ENCODE measurements around the gene FASN.

The FASN gene

DNA sequence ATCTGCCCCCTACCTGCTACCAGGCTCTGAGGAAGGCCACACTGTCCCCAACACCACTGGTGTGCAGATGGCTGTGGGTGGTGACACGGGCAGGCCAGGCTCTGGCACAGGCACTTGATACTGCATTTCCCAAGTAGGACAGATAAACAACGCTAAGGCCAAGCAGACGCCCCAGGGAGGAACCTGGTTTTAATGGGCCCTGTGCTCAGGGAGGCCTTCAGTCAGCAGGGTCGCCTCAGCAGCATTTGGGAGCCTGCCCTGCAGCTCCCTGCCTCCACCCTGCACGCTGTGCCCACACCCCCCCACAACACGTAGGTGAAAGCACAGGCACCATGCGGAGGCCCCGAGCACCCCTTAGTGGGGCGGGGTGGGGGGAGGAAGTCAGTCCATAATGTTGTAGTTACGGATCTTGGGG is 3.3 kb upstream of the FASN start:
- no peak for DNase-seq

DNA sequence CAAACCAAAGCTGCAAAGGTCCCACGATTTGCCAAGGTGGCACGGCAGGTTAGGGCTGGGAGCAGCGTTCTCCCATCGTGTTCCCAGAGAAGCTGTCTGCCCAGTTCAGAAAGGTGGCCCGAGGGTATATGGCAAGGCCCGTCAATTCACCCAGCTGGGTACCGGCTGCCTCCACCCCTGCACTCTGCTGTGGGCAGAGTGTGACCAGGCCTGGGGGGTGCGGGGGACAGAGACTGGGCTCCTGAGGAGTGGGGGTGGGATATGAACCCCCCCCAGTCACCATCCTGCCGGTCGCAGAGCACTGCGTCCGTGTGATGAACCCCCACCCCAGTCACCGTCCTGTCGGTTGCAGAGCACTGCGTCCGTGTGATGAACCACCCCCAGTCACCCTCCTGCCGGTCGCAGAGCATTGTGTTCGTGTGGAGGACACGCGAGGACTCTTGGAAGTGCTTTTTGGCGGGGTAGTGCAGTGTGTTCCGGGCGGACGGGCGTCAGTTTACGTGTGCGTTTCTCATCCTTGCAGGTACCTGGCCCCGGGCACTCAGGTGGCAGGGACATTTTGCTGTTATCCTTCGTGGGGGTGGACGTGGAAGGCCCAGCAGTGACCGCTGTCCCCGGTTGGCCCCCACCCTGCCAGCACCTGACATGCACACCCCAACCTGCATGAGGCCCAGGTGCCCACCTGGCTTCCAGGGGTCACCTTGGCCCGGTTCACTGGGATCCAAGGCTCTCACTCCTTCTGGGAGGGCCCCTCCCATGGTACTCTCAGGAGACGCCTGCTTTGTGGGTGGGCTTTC is 2.7 kb upstream of the FASN start:
- DNase-seq: no peak

DNA sequence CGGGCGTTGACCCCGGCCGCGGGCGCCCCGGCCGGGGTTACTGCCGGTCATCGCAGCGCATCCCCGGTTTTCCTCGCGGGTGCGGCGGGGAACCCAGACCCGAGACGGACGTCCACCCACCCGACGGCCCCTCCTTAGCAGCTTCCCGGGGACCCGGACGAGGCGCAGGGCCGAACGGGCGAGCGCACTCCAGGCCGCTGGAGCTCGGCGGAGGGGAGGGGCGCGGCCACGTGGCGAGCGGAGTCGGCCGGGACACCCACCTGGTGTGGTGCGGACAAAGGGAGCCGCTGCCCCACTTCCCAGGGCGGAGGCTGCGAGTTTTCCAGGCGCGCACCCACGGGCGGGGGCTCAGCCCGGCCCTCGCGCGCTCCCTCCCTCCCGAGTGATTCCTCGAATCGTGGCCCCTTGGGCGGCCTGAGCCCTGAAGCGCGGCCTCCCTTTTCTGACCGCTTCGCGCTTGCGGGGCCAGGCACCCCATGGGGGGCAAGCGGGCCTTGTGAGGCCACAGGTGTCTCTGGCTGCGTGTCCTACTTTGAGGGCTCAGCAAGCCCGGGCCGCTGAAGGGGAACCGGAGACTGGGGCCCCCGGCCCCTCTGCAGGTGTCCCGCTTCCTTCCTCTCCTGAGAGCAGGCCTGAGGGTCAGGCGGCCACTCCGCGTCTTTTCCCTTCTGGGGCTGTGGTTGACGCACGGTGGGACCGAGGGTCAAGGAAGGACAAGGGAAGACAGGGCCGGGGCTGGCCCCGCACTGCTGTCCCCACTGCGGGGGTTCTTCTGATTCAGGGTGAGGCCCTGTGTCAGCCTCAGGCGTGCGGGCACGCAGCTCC is 1.1 kb upstream of the FASN start:
- DNase-seq: no peak

DNA sequence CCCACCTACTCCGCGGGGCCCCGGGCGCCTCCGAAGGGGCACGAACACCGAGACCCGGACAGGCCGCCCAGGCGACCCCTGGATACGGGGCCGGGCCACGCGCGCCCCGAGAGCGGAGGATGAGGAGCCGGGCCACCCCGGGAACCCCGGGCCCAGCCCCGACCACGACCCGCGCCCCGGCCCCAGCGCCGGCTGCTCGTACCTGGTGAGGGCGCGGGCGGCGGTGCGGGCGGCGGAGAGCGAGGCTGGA is 192 bp downstream of the FASN start:
- DNase-seq: peak in 1 of 4 experiments; percentile 65

DNA sequence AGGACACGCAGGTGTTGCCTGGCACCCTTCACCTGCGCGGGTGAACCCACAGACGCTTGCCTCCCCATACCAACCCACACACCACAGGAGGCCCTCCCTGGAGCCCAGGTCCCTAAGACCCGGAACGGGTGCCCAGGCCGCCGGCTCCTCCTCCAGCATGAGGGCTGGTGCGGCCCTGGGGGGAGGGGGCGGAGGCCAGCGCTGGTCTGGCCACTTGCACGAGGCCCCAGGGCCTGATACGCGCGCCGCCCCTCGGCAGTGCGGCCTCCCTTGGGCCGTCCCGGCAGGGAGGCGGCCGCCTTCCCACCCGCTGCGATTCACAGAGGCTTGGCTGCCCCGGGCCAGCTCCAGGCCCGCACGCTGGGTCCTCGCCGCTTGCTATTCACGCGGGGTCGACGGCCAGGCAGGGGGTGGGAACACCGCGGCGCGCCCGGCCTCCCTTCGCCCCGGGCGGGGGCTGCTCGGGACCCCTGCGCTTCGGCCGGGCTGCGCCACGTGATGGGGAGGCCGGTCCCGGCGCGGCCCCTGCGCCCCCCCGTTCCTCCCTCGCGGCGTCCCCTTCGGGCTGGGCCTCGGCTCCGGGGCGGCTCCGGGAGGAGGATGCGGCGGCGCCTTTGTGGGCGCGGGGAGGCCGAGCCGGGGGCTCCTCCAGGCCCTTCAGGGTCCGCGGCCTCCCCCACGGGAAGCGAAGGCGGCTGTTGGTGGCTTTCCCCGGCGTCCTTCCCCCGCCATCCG is 685 bp downstream of the FASN start:
- DNase-seq: no peak

DNA sequence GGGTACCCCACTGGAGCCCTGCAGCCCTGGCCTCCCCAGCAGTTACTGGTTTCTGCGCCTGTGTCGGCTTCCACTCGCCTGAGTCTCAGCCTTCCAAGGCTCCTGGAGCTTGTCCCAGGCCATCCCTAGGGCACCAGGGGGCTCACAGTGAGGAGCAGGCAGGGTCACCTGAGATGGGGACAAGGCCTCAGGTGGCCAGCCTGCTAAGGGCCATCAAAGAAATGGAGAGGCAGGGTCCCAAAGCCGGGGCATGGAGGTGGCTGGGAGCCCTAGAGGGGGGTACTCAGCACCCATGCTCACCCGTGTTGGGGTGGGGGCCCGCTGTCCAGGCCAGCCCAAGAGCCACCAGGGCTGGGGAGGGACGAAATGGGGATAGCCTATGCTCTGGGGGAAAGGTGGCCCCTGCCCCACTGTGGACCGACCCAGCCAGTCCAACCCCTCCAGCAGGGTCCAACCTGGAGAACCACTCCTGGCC is 1.3 kb downstream of the FASN start:
- no peak for DNase-seq

DNA sequence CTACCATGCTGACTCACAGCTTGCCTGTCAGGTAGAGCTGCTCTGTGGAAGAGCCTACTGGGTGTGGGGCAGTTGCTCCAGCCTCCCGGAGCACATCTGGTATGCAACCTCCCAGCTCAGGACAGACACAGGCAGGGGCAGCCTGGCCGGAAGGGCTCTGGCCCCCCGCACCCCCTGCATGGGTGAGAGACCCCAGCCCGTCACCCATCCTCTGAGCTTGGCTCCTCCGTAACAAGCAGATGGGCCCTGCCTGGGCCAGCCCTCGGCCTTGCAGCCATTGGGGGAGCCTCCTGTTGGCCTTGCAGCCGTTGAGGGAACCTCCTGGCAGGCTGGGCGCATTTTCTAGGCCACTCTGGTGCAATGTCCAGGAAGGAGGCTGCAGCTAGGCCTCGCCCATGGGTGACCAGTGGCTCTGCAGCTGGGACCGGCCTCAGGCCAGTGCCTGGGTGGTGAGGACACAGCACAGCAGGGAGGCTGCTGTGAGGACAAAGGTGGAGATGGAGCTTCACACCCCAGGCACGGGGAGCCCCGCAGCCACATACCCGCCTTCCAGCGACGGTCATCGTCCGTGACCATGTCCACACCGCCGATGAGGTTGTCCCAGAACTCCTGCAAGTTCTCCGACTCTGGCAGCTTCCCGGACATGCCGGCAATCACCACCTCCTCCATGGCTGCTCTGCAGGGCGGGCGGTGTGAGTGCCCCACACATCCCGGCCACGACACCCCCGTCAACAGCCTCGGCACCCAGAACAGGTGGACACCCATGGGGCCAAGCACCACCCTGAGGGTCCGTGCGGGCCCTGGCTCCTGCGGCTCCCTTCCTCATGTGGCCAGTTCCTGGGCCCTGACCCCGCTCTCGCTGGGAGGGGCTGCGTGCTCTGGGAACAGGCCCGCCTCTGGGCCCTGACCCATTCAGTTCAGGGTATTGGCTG is 2.0 kb downstream of the FASN start:
- DNase-seq: no peak

DNA sequence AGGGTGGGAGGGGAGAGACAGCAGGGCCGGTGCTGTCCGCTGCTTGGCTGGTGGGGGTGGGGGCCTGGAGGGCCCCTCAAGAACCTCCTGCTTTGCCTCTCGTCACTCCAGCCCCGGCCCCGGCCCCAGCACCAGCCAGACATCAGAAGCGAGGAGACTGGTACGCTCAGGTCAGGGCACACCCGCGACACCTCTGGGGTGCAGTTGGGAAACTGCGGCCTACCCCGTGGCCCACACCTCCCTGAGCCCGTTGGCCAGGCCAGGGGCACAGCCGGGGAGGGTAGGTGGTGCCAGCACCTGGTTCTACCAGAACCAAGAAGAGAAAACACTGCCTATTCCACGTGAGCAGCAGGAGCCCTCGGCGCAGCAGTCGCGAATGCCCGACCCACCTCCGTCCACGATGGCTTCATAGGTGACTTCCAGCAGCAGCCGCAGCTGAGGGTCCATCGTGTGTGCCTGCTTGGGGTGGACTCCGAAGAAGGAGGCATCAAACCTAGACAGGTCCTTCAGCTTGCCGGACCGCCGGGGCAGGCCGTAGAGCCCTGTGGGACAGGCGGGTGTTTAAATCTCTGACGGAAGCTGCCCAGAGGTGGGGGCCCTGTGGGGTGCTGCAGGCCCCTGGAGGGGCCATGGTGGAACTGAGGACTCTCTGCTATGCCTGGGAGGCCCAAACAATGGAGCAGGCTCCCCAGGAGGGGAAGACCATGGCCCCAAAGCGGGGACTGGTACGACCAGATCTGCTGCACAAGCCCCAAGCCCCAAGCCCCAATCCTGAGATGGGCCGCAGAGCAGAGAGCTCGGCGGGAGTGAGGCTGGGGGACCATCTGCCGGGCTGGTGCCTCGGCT is 2.9 kb downstream of the FASN start:
- no peak for DNase-seq

DNA sequence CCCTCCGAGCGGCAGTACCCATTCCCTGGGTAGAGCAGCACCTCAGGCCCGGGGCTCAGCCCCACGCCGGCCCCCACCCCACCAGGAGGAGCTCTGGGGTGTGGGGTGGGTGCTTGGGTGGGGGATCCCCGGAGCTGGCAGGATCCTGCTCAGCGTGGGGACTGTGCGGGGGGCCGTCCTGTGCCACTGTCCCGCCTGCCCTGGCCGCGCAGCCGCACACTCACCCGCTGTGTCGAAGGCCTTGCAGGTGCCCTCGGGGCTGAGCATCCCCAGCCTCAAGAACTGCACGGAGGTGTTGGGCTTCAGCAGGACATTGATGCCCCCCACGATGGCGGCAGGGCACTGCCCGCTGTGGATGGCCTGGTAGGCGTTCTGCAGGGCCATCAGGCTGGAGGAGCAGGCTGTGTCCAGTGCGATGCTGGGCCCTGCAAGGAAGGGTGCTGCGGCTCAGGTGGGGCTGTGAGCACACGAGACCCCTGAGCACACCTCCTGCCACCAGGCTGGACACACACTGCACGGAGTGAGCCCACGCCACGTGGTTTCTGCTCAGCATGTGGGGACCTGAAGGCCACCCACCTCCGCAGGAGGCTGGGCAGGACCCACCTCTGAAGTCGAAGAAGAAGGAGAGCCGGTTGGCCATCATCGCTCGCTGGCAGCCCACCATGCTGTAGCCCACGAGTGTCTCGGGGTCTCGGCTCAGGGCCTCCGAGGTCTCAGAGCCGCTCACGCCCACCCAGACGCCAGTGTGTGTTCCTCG is 4.9 kb downstream of the FASN start:
- DNase-seq: no peak

DNA sequence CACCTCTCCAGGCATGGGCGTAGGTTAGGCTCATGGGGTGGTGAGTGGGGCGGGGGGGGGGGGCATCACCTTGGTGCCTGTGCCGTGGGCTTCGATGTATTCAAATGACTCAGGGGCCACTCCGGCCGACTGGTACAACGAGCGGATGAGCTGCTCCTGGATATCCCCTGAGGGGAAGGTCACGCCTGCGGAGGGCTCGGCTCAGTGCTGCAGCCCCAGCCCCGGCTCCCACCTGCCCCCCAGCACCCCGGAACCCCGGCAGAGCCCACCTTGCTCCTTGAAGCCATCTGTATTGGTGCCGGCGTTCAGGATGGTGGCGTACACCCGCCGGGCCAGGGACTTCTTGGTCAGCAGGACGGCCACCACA is 5.4 kb downstream of the FASN start:
- no peak for DNase-seq

DNA sequence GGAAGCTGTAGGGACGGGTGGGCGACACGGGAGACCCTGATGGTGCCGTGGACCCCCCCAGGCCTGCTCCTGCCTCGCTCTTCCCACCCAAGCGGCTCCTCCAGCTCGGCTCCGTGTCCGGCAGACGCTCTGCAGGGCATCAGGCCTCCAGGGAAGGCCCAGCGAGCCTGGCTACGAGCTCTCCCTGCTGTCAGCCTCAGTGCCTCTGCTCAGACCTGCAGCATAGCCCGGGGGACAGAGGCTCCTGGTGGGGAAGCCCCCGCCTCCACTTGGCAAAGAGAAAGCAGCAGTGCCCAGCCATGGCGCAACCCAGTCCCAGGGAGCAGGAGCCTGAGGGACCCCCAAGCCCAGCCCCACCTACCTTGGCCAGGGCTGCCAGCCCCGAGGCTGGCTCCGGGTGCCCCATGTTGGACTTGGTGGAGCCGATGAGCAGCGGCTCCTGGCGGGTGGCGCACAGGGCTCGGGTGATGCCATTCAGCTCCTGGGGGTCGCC is 5.9 kb downstream of the FASN start:
- no peak for DNase-seq

DNA sequence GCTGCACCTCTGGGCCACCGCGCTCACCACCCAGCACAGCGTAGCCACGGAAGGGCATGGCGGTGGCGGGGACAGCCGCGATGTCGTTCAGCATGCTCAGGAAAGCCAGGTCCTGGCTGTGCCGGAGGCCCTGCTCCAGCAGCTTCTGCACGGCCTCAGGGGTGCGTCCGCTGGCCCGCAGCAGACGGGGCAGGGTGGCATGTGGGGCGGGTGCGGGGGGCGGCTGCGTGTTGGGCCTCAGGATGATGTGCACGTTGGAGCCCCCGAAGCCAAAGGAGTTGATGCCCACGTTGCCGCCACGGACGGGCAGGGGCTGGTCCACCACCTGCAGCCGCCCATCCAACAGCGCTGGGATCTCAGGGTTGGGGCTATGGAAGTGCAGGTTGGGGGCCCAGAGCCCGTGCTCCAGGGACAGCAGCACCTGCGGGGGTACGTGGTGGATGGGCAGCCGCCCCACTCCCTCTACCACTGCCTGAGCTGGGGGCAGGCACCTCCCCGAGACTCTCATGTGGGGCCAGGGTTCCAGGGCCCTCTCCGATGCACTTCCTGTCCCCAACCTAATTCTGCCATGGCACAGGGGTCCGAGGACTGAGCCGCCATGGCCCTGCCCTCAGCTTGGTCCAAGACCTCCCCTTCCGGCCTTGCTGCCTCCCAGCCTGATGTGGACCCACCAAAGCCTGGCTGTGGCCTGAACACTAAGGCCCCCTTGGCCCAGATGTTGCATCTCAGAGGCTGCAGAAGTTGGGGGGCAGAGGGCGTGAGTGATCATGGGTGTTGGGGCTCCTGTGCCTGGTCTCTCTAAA is 6.6 kb downstream of the FASN start:
- DNase-seq: no peak

DNA sequence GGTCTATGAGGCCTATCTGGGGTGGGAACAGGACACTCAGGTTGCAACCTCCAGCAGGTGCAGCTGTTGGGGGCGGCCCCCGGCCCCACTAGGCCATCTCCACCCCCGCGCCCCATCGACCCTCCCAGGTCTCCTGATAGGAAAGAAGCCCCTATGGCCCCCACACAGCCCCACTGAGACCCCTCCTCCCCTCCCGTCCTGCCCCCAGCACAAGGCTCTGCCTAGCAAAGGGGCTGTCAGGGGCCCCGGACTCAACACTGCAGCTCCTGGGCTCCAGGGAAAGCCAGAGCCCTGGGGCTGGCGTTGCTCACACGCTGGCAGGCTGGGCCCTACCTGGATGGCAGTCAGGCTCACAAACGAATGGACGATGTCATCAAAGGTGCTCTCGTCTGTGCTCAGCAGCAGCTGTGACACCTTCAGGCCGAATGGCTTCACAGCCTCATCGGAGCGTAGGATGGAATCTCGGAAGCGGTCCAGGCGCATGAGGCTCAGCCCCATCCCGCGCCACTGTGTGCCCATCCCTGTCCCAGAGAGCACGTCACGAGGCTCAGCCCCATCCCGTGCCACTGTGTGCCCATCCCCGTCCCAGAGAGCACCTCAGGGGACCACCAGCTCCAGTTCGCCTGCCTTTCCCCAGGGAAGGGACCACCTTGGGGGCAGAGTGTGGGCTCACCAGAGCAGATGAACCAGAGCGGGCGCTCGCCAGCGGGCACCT is 7.3 kb downstream of the FASN start:
- DNase-seq: no peak

DNA sequence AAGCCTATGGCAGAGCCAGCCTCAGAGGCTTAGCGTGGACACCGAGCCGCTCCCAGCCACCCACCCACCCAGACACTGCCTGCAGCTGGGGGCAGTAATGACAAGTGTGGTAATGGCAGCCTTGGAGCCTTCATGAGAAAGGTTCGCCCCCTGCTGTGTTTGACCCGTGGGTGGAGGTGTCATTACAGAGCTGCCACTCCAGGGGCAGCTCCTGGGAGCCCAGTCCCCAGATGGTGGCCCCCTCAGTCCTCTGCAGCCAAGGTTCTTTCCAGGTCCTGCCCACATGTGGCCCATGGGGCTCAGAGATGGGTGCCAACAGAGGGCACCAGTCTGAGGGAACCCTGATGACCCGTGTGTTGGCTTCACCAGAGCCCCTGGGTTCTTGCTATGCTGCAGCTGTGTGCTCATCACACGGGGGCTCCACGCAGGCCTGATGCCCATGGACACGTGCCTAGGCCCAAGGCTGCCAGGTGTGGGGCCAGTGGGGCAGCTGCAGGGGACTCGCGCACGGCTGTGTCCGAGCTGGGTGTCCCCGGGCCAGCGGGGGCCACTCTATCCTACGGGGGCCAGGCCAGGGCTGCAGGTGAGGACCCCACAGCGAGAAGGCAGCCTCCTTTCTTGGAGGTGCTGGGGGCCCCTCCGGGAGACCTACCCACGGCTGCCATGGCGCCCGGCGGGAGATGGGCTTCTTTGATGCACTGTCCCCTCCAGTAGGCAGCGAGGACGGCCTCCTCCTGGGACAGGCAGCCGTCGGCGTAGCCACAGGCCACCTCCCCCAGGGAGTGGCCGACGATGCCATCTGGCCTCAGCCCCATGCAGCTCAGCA is 8.1 kb downstream of the FASN start:
- no peak for DNase-seq

DNA sequence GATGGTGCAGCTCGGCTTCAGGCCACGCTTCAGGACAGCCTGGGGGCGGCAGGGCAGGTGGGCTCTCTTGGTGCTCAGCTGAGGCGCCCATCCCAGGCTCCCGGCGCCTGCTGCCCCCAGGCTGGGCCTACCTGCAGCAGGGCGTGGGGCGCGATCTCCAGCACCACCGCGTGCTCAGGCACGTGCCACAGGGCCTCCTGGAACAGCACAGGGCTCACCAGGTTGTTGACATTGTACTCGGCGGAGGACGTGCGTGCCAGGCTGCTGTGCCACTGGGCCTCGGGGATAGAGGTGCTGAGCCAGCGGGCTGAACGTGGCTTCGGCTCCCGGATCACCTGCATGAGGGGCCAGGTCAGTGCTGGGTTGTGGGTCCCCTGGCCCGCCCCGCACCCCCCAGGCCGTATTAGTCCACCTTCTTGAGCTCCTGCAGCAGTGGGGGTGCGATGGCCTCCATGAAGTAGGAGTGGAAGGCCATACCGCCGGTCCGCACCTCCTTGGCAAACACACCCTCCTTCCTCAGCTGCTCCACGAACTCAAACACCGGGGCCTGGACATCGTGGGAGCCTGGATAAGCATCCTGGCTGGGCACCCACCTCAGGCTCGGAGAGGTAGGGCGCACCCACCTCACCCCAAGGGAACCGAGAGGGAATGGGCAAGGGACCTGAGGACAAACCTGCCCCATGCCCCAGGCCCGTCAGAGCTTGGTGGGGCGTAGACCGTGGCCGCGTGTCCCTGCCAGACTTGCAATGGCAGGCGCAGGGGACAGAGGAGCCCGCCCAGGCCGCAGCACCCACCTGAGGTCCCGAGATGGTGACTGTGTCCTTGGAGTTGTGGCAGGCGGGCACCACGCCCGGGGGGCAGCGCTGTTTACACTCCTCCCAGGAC is 9.0 kb downstream of the FASN start:
- no peak for DNase-seq

DNA sequence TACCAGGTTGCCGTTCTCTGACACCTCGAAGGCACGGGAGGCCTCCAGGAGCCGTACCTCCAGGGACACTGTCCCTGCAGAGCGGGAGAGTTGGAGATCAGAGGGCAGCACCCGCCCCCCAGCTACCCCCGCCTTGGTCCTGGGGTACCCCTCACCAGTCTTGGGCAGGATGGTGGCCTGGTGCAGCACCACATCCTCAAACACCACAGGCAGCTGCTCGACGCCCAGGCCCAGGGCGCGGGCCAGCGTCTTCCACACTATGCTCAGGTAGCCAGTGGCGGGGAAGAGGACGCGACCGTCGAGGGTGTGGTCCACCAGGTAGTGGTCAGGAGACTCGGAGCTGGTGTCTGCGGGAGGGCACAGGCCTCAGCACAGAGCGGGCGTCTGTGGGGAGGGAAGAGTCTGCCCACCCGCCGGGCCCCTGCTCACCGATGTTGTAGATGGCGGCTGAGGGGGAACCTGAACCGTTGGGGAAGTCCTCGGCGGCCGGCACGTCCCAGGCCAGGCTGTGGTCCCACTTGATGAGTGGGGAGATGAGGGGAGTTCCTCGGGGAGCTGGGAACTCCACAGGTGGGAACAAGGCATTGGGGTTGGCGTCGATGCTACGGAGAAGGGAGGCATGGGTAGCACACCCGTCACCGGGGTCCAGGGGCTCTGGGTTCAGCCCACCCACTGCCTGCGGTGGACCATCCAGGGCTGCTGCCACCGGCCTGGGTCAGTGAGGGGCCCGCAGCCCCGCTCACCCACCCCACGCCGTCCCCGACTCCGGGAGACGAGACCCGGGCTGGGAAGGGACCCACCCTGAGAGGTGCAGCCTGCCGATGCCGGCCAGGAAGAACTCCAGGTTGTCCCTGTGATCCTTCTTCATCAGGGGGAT is 9.8 kb downstream of the FASN start:
- no peak for DNase-seq

Data from activated CD4-positive, CD25-positive, alpha-beta regulatory T cell (primary cell).